ENCODE data around the gene ATPAF2.

Gene ATPAF2

GRCh38 chr17:17970699-17971430 is 68.1 kb downstream of the ATPAF2 start:
- Histone ChIP-seq H3K4me1 (ENCODE audit: low read depth, poor library complexity, severe bottlenecking) (peaks cover 33% of the 10 kb centered on the region), H3K36me3 (ENCODE audit: insufficient read depth) (no peaks in the 10 kb centered on the region), H3K4me3 (IDR thresholded peaks at IDR 0.05; ENCODE audit: insufficient read depth, low read depth, low read length) (no peak overlapping the region), H3K27me3 (ENCODE audit: insufficient read depth, low read depth) (no peaks in the 10 kb centered on the region), H2AFZ (ENCODE audit: low read depth) (no peak overlapping the region), H3K4me2 (peak overlapping the region; percentile 80; the same call in 1 of the 2 replicates), H3K79me2 (ENCODE audit: insufficient read depth, low read depth) (no peaks in the 10 kb centered on the region), H3K27ac (no peak overlapping the region), H4K20me1 (ENCODE audit: insufficient read depth) (no peaks in the 10 kb centered on the region), H3K9ac (no peak overlapping the region)
- TF ChIP-seq CTCF (conservative IDR thresholded peaks at IDR 0.05; ENCODE audit: low read depth, low read length), result no peak
